KMS-11 (cell line): ENCODE results near the gene HYAL1.

Source experiments
- H2AFZ ChIP-seq: fragments of 200-600 bp; sonication (generic); 2 replicates; pipeline ENCODE4 v1.6.1; 2016; ENCODE audit warnings: antibody characterized with exemption, mixed run types, low read depth
- H3K27ac ChIP-seq: fragments of 200-600 bp; sonication (generic); 2 replicates; pipeline ENCODE4 v1.6.1; 2016; ENCODE audit warnings: mild to moderate bottlenecking, mixed run types
- H3K27me3 ChIP-seq: fragments of 200-600 bp; sonication (generic); 2 replicates; pipeline ENCODE4 v1.6.1; 2017; ENCODE audit warnings: mild to moderate bottlenecking, low read depth, mixed run types, moderate library complexity; ENCODE audit not compliant: insufficient read depth
- H3K36me3 ChIP-seq: fragments of 200-600 bp; sonication (generic); 2 replicates; pipeline ENCODE4 v1.6.1; 2017; ENCODE audit warnings: mild to moderate bottlenecking, mixed run types; ENCODE audit not compliant: insufficient read depth
- H3K4me1 ChIP-seq: fragments of 200-600 bp; sonication (generic); 2 replicates; pipeline ENCODE4 v1.6.1; 2016; ENCODE audit warnings: mild to moderate bottlenecking, low read depth, mixed run types; ENCODE audit not compliant: poor library complexity, severe bottlenecking
- H3K4me2 ChIP-seq: fragments of 200-600 bp; sonication (generic); 2 replicates; pipeline ENCODE4 v1.7.0; 2016; ENCODE audit warnings: mild to moderate bottlenecking, mixed run types
- H3K4me3 ChIP-seq: fragments of 200-600 bp; sonication (generic); IDR thresholded peaks from 2 replicates; pipeline ENCODE4 v1.6.1; 2017; ENCODE audit warnings: low read depth, low read length, mixed read lengths; ENCODE audit not compliant: insufficient read depth
- H3K79me2 ChIP-seq: fragments of 200-600 bp; sonication (generic); 2 replicates; pipeline ENCODE4 v1.6.1; 2016; ENCODE audit warnings: low read depth, mixed run types; ENCODE audit not compliant: insufficient read depth
- H3K9ac ChIP-seq: fragments of 200-600 bp; sonication (generic); 2 replicates; pipeline ENCODE4 v1.6.1; 2016; ENCODE audit warnings: mild to moderate bottlenecking, mixed run types
- H4K20me1 ChIP-seq: fragments of 200-600 bp; sonication (generic); 2 replicates; pipeline ENCODE4 v1.6.1; 2016; ENCODE audit warnings: mild to moderate bottlenecking, mixed run types; ENCODE audit not compliant: insufficient read depth
- TF ChIP-seq, protein P1 (sequence below): fragments of 200-600 bp; sonication (generic); conservative IDR thresholded peaks from 2 replicates; pipeline ENCODE4 v1.6.1; 2017; ENCODE audit warnings: low read depth, mild to moderate bottlenecking, antibody characterized with exemption, low read length, moderate library complexity, mixed read lengths

The HYAL1 gene, protein sequence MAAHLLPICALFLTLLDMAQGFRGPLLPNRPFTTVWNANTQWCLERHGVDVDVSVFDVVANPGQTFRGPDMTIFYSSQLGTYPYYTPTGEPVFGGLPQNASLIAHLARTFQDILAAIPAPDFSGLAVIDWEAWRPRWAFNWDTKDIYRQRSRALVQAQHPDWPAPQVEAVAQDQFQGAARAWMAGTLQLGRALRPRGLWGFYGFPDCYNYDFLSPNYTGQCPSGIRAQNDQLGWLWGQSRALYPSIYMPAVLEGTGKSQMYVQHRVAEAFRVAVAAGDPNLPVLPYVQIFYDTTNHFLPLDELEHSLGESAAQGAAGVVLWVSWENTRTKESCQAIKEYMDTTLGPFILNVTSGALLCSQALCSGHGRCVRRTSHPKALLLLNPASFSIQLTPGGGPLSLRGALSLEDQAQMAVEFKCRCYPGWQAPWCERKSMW

DNA sequence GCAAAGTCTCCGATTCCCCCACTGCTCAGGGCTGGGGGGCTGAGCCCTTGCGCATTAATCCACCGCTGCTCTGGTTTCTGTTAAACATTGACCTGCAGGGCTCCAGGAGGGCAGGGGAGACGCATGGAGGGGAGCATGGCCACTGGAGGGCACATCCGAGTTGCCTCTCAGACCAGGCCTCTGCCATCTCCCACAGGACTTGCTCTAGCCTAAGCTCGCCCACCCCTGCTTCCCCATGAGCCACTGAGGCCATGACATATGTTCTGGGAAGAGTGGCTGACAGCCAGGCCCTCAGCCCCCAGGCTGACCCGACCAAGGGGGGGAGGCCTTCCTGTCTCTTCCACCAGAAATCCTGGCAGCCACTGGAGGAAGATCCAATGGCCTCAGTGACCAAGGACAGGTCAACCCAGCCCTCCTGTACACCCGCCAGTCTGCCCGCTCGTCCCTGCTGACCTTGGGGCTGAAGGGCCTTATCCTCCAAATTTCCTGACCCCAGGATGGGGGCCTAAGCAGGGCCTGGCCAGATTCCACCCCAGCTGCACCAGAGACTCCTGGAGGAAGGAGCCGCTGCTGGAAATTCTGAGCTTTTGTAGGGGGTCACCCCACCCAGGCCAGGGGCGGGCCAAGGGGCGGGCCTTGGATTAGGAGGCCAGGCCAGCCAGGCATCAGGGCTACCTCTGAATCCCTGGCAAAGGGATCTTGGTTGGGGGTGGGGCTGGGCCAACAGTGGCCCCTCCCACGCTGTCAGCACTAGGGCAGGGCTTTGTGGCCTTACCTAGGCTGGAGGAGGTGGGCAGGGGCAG lies at the start of gene HYAL1:
TSS of gene HYAL1 (minus strand) at position 562 of the 803 bp plus-strand sequence. CDS start 618 bp downstream, outside the sequence.
- Histone ChIP-seq H3K27ac (no peak within 1 kb of the TSS), H3K9ac (no peak within 1 kb of the TSS), H3K4me3 (no peak within 1 kb of the TSS), H3K27me3 (no peaks in the 10 kb centered on the region), H3K36me3 (no peaks in the 10 kb centered on the region), H3K4me2 (no peak within 1 kb of the TSS), H3K79me2 (no peaks in the 10 kb centered on the region), H4K20me1 (no peaks in the 10 kb centered on the region), H2AFZ (no peak within 1 kb of the TSS), H3K4me1 (peaks cover 11% of the 10 kb centered on the region)
- TF ChIP-seq, protein P1, sequence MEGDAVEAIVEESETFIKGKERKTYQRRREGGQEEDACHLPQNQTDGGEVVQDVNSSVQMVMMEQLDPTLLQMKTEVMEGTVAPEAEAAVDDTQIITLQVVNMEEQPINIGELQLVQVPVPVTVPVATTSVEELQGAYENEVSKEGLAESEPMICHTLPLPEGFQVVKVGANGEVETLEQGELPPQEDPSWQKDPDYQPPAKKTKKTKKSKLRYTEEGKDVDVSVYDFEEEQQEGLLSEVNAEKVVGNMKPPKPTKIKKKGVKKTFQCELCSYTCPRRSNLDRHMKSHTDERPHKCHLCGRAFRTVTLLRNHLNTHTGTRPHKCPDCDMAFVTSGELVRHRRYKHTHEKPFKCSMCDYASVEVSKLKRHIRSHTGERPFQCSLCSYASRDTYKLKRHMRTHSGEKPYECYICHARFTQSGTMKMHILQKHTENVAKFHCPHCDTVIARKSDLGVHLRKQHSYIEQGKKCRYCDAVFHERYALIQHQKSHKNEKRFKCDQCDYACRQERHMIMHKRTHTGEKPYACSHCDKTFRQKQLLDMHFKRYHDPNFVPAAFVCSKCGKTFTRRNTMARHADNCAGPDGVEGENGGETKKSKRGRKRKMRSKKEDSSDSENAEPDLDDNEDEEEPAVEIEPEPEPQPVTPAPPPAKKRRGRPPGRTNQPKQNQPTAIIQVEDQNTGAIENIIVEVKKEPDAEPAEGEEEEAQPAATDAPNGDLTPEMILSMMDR: no peak

DNA sequence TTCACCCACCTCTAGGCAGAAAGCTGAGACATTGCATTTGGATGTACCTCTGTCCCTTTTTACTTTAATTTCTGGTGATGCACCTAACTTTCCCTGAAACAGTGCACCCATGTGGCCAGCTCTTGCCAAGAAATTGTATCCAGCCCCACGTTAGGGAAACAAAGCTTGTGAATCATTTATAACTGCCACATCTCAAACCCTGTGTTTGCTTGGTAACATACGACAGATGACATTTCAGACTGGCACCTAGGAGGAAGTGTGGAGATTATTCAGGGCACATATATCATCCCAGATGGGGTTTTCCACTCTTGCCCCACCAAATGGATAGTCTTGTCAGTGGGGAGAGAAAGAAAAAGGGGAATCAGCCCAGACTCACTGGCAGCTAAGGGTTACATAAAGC lies 49.4 kb upstream of the HYAL1 start:
- peaks cover 14% of the 10 kb centered on the region; the same call in 1 of the 2 replicates for H3K79me2 ChIP-seq
- H2AFZ ChIP-seq: no peak overlapping the region
- H3K4me2 ChIP-seq: no peak overlapping the region
- no peaks in the 10 kb centered on the region for H4K20me1 ChIP-seq
- H3K27ac ChIP-seq: no peak overlapping the region
- H3K4me1 ChIP-seq: peaks cover 20% of the 10 kb centered on the region
- TF ChIP-seq, protein P1: no peak
- H3K36me3 ChIP-seq: no peaks in the 10 kb centered on the region
- H3K9ac ChIP-seq: no peak overlapping the region
- no peaks in the 10 kb centered on the region for H3K27me3 ChIP-seq
- H3K4me3 ChIP-seq: no peak overlapping the region

DNA sequence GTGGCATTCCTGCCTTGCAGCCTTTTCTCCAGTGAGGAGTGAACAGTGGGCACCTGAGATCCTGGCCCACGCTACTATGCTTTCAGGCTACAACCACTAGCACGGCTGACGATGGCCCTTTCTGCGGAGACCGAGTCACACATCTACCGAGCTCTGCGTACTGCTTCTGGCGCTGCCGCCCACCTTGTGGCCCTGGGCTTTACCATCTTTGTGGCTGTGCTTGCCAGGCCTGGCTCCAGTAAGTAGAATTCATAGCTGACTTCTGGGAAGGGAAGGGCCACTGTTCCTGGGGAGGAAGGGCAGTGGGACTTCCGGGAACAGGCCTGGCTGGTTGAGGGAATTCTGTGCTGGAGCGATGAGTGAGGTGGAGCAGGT lies 47.9 kb upstream of the HYAL1 start:
- Histone ChIP-seq H2AFZ (peak overlapping the region; percentile 71; the same call in 1 of the 2 replicates), H4K20me1 (no peaks in the 10 kb centered on the region), H3K4me1 (peaks cover 10% of the 10 kb centered on the region), H3K9ac (no peak overlapping the region), H3K79me2 (no peaks in the 10 kb centered on the region; the same call in 1 of the 2 replicates), H3K4me2 (peak overlapping the region; percentile 68), H3K27ac (no peak overlapping the region), H3K27me3 (no peaks in the 10 kb centered on the region), H3K4me3 (no peak overlapping the region), H3K36me3 (no peaks in the 10 kb centered on the region)
- TF ChIP-seq, protein P1: no peak

DNA sequence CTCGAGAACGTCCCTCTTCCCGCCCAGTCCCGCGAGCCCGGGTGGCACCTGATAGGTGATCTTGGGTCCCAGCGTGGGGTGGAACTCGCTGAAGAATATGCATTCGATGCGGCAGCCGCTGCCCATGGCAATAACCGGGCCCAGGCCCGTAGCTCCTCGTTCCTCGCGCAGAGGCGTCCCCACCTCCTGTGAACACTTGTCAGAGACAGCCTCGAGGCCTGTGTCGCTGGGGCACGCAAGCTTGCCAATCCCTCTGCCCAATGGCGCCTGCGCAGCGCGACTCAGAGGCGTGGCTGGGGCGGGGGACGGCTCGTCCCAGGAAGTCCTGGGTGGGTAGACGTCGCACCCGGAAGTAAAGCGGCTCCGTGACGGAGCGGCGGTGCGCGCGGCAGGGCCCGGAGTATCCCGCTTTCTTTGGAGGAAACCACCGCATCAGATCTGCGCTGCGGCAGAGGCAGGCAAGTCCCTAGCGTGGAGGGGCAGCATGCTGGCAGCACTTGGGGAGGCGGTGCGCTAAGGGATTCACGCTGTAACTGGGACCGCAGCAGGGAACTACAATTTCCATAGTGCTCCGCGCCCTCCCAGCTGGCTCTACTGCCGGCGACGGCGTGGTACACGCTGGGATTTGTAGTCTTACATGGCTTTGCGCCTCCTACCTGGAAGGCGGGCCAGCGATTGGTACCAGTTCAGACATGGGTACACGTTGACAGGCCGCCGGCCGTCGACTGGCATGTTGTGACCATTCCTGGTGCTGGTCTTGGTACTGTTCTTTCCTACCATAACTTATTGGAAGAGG lies 47.4 kb upstream of the HYAL1 start, which contains the start of the genes CYB561D2 and NPRL2:
TSS of gene CYB561D2 (plus strand) at position 336 of the 796 bp plus-strand sequence. CDS start 572 bp downstream, outside the sequence.
TSS of gene NPRL2 (minus strand) at position 249 of the 796 bp plus-strand sequence. CDS start at position 126, 123 bp downstream.
- Histone ChIP-seq H3K79me2 (no peaks in the 10 kb centered on the region), H3K4me2 (peak within 1 kb of the TSS; percentile 74), H4K20me1 (no peaks in the 10 kb centered on the region), H2AFZ (peak within 1 kb of the TSS; percentile 71), H3K27ac (peak within 1 kb of the TSS; percentile 43; the same call in 1 of the 2 replicates), H3K36me3 (no peaks in the 10 kb centered on the region), H3K27me3 (no peaks in the 10 kb centered on the region), H3K4me1 (peaks cover 10% of the 10 kb centered on the region), H3K9ac (peak within 1 kb of the TSS; percentile 49; the same call in 1 of the 2 replicates), H3K4me3 (peak within 1 kb of the TSS; percentile 31)
- TF ChIP-seq, protein P1: no peak
